H9 (cell line): ENCODE results near the gene ADAMTS18. TPM values are rescaled to one million over a fixed set of nuclear protein-coding genes. Genes with fewer than 3 reads are reported as not detected.

Experiments used
- DNase-seq: peaks from one replicate; pipeline ENCODE4 v3.0.0-alpha.2; 2017
- H2AFZ ChIP-seq: one replicate; pipeline ENCODE4 v1.6.1; 2013; ENCODE audit warnings: mild to moderate bottlenecking, low read length, control low read depth, moderate library complexity
- H2AK5ac ChIP-seq: 2 replicates; pipeline ENCODE4 v1.6.1; 2013; ENCODE audit warnings: low read length, control low read depth, mixed read lengths; ENCODE audit not compliant: insufficient read length
- H2BK120ac ChIP-seq: one replicate; pipeline ENCODE4 v1.6.1; 2013; ENCODE audit warnings: low read depth, mild to moderate bottlenecking, low read length, control low read depth, inconsistent platforms; ENCODE audit not compliant: poor library complexity, severe bottlenecking
- H2BK12ac ChIP-seq: 2 replicates; pipeline ENCODE4 v1.6.1; 2013; ENCODE audit warnings: low read length, control low read depth, mixed read lengths, low read depth; ENCODE audit not compliant: insufficient read length
- H2BK15ac ChIP-seq: 2 replicates; pipeline ENCODE4 v1.6.1; 2013; ENCODE audit warnings: low read depth, low read length, control low read depth
- H2BK20ac ChIP-seq: one replicate; pipeline ENCODE4 v1.6.1; 2013; ENCODE audit warnings: low read depth, mild to moderate bottlenecking, low read length, control low read depth, inconsistent platforms; ENCODE audit not compliant: poor library complexity, severe bottlenecking
- H2BK5ac ChIP-seq: 2 replicates; pipeline ENCODE4 v1.6.1; 2013; ENCODE audit warnings: low read length, control low read depth, mixed read lengths; ENCODE audit not compliant: insufficient read length
- H3K14ac ChIP-seq: 2 replicates; pipeline ENCODE4 v1.6.1; 2013; ENCODE audit warnings: low read length, control low read depth; ENCODE audit not compliant: insufficient read depth
- H3K18ac ChIP-seq: 2 replicates; pipeline ENCODE4 v1.6.1; 2013; ENCODE audit warnings: low read depth, mild to moderate bottlenecking, mixed read lengths, low read length, control low read depth; ENCODE audit not compliant: insufficient read length
- H3K23ac ChIP-seq: 2 replicates; pipeline ENCODE4 v1.6.1; 2013; ENCODE audit warnings: low read length, control low read depth, mixed read lengths, low read depth; ENCODE audit not compliant: insufficient read length
- H3K23me2 ChIP-seq: 2 replicates; pipeline ENCODE4 v1.6.1; 2013; ENCODE audit warnings: low read depth, mild to moderate bottlenecking, mixed read lengths, low read length, control low read depth; ENCODE audit not compliant: insufficient read length, poor library complexity, severe bottlenecking
- H3K27ac ChIP-seq: 2 replicates; pipeline ENCODE4 v1.5.1; 2013; ENCODE audit warnings: low read length, control low read depth, mixed read lengths, low read depth; ENCODE audit not compliant: insufficient read length
- H3K27me3 ChIP-seq: 2 replicates; pipeline ENCODE4 v1.6.1; 2013; ENCODE audit warnings: low read length, control low read depth, inconsistent platforms; ENCODE audit not compliant: insufficient read depth
- H3K4ac ChIP-seq: 2 replicates; pipeline ENCODE4 v1.6.1; 2013; ENCODE audit warnings: low read depth, mild to moderate bottlenecking, control low read depth, inconsistent platforms, low read length, moderate library complexity
- H3K4me1 ChIP-seq: 2 replicates; pipeline ENCODE4 v1.6.1; 2013; ENCODE audit warnings: low read length, control low read depth, inconsistent platforms; ENCODE audit not compliant: insufficient read depth
- H3K4me2 ChIP-seq: 2 replicates; pipeline ENCODE4 v1.6.1; 2013; ENCODE audit warnings: low read length, control low read depth, mixed read lengths; ENCODE audit not compliant: insufficient read length, insufficient read depth
- H3K56ac ChIP-seq: 2 replicates; pipeline ENCODE4 v1.6.1; 2013; ENCODE audit warnings: low read depth, mild to moderate bottlenecking, mixed read lengths, low read length, control low read depth; ENCODE audit not compliant: insufficient read length
- H3K79me1 ChIP-seq: 2 replicates; pipeline ENCODE4 v1.6.1; 2013; ENCODE audit warnings: low read depth, mild to moderate bottlenecking, moderate library complexity, low read length, control low read depth, inconsistent platforms; ENCODE audit not compliant: insufficient read depth, poor library complexity, severe bottlenecking
- H3K79me2 ChIP-seq: 2 replicates; pipeline ENCODE4 v1.6.1; 2013; ENCODE audit warnings: low read length, control low read depth, inconsistent platforms; ENCODE audit not compliant: insufficient read depth
- H3K9ac ChIP-seq: 2 replicates; pipeline ENCODE4 v1.6.1; 2013; ENCODE audit warnings: low read length, control low read depth, mixed read lengths; ENCODE audit not compliant: insufficient read length; ENCODE audit errors: extremely low read depth
- H3K9me3 ChIP-seq: one replicate; pipeline ENCODE4 v1.6.1; 2013; ENCODE audit warnings: low read depth, low read length, inconsistent platforms; ENCODE audit not compliant: control insufficient read depth
- H3T11ph ChIP-seq: one replicate; pipeline ENCODE4 v1.6.1; 2013; ENCODE audit warnings: mild to moderate bottlenecking, low read length, control low read depth, inconsistent platforms
- H4K20me1 ChIP-seq: one replicate; pipeline ENCODE4 v1.6.1; 2013; ENCODE audit not compliant: control insufficient read depth, insufficient read length, insufficient read depth
- H4K5ac ChIP-seq: 2 replicates; pipeline ENCODE4 v1.6.1; 2013; ENCODE audit warnings: low read depth, mild to moderate bottlenecking, mixed read lengths, low read length, control low read depth; ENCODE audit not compliant: insufficient read length
- H4K8ac ChIP-seq: replicated peaks from 2 replicates; pipeline ENCODE4 v1.6.1; 2013; ENCODE audit warnings: low read length, control low read depth, mixed read lengths, low read depth; ENCODE audit not compliant: insufficient read length
- H4K91ac ChIP-seq: 2 replicates; pipeline ENCODE4 v1.6.1; 2013; ENCODE audit warnings: low read depth, mild to moderate bottlenecking, moderate library complexity, mixed read lengths, low read length, control low read depth; ENCODE audit not compliant: insufficient read length
- H3K27ac Mint-ChIP-seq, 3 experiments: 2 replicates in 2 of 3; 3 replicates in 1 of 3; pipeline ENCODE4 v1.8.0; 2020 to 2021; ENCODE audit warnings: mixed read lengths in 3 of 3, mild to moderate bottlenecking in 1 of 3, moderate library complexity in 1 of 3
- H3K27me3 Mint-ChIP-seq: 2 replicates; pipeline ENCODE4 v1.8.0; 2021; ENCODE audit warnings: low read depth, mild to moderate bottlenecking, moderate library complexity, mixed read lengths
- H3K36me3 Mint-ChIP-seq, 3 experiments: 2 replicates in 2 of 3; 3 replicates in 1 of 3; pipeline ENCODE4 v1.8.0; 2020 to 2021; ENCODE audit warnings: low read depth in 3 of 3, mixed read lengths in 3 of 3; ENCODE audit not compliant: insufficient read depth in 1 of 3
- H3K4me1 Mint-ChIP-seq, 2 experiments: 2 replicates each; pipeline ENCODE4 v1.8.0; 2020; ENCODE audit warnings: mixed read lengths in 2 of 2
- H3K4me3 Mint-ChIP-seq, 2 experiments: 2 replicates in 1 of 2; 3 replicates in 1 of 2; pipeline ENCODE4 v1.8.0; 2020 to 2021; ENCODE audit warnings: mild to moderate bottlenecking in 2 of 2, mixed read lengths in 2 of 2, moderate library complexity in 1 of 2
- H3K9me3 Mint-ChIP-seq, 2 experiments: 2 replicates in 1 of 2; 3 replicates in 1 of 2; pipeline ENCODE4 v1.8.0; 2020; ENCODE audit warnings: mild to moderate bottlenecking in 2 of 2, mixed read lengths in 2 of 2, moderate library complexity in 1 of 2
- WGBS: extraction: QIAGEN DNeasy Blood & Tissue Kit; methylation state at CpG from one replicate; pipeline ENCODE4 v1.1.7; 2013; ENCODE audit warnings: missing lambda C conversion rate, low lambda C conversion rate, mixed read lengths; ENCODE audit not compliant: insufficient read length; ENCODE audit errors: extremely low coverage; 5-methylcytosine and 5-hydroxymethylcytosine counted together
- total RNA-seq: library from RNA; stranded (reverse); gene quantifications from 2 replicates; pipeline ENCODE4 v1.2.1, GENCODE V29; 2021
- TF ChIP-seq, protein P1 (sequence below): fragments of 200-600 bp; sonication (generic); conservative IDR thresholded peaks from 3 replicates; pipeline ENCODE4 v1.8.0; 2021; ENCODE audit warnings: antibody characterized with exemption, mild to moderate bottlenecking

The ADAMTS18 gene
- total RNA-seq, 1 experiment from 2014 or later: 0.07 TPM

DNA sequence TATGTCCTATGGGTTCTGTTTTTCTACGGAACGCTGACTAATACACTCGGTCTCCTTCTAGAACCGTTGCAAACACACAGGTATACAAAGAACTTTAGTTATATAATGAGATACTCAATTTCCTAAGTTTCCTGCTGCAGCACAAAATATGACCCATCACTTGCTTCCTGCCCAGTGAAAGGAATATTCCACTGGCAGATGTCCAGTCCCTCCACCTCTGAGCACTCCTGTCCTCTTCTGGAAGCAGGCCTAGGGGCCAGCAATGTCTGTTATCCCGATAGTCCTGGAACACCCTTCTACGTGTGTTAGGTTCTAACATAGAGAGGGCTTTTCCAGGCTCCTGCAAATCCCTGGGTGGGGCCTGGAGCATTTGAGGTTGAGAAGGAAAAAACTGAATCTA, 32.7 kb downstream of the ADAMTS18 start:
- Histone ChIP-seq H3K79me1 (no peaks in the 10 kb centered on the region), H3K4me2 (no peak overlapping the region), H2AK5ac (no peak overlapping the region), H3K18ac (no peak overlapping the region), H2BK15ac (no peak overlapping the region), H4K5ac (no peak overlapping the region), H2BK5ac (no peak overlapping the region), H2AFZ (no peak overlapping the region), H3K23ac (no peak overlapping the region), H3K14ac (no peak overlapping the region), H3K9me3 (no peaks in the 10 kb centered on the region), H3K4ac (no peak overlapping the region), H3K27me3 (no peaks in the 10 kb centered on the region), H3T11ph (no peak overlapping the region), H3K4me1 (peaks cover 2% of the 10 kb centered on the region; the same call in 1 of the 2 replicates), H4K8ac (no peak overlapping the region), H2BK20ac (no peak overlapping the region), H3K9ac (no peak overlapping the region), H3K27ac (no peak overlapping the region), H2BK120ac (no peak overlapping the region), H2BK12ac (no peak overlapping the region), H3K23me2 (no peaks in the 10 kb centered on the region), H4K91ac (no peak overlapping the region), H3K79me2 (no peaks in the 10 kb centered on the region), H3K56ac (no peak overlapping the region), H4K20me1 (no peaks in the 10 kb centered on the region)
- WGBS: no CpG with 5 or more reads among the region's 6 CpGs
- H3K36me3 Mint-ChIP-seq: peaks cover 0 to 2% (median 0%) of the 10 kb centered on the region in 3 experiments; a peak in 1 of 7 replicates
- no peak overlapping the region for H3K27ac Mint-ChIP-seq
- DNase-seq: no peak
- TF ChIP-seq, protein P1, sequence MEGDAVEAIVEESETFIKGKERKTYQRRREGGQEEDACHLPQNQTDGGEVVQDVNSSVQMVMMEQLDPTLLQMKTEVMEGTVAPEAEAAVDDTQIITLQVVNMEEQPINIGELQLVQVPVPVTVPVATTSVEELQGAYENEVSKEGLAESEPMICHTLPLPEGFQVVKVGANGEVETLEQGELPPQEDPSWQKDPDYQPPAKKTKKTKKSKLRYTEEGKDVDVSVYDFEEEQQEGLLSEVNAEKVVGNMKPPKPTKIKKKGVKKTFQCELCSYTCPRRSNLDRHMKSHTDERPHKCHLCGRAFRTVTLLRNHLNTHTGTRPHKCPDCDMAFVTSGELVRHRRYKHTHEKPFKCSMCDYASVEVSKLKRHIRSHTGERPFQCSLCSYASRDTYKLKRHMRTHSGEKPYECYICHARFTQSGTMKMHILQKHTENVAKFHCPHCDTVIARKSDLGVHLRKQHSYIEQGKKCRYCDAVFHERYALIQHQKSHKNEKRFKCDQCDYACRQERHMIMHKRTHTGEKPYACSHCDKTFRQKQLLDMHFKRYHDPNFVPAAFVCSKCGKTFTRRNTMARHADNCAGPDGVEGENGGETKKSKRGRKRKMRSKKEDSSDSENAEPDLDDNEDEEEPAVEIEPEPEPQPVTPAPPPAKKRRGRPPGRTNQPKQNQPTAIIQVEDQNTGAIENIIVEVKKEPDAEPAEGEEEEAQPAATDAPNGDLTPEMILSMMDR: no peak
- peaks cover under 1 to 3% of the 10 kb centered on the region in 2 experiments; a peak in 4 of 5 replicates for H3K9me3 Mint-ChIP-seq
- no peak overlapping the region for H3K4me3 Mint-ChIP-seq
- H3K27me3 Mint-ChIP-seq: peaks cover 2% of the 10 kb centered on the region
- H3K4me1 Mint-ChIP-seq: peaks cover 13 to 22% of the 10 kb centered on the region in 2 experiments
